GM12874 (cell line): ENCODE measurements around the gene RYK.

Source experiments
- CTCF ChIP-seq: IDR thresholded peaks from 2 replicates; pipeline ENCODE4 v1.5.1; 2011; ENCODE audit warnings: low read depth, mild to moderate bottlenecking, control low read depth, low read length, moderate library complexity; ENCODE audit not compliant: insufficient read depth

The RYK gene

DNA sequence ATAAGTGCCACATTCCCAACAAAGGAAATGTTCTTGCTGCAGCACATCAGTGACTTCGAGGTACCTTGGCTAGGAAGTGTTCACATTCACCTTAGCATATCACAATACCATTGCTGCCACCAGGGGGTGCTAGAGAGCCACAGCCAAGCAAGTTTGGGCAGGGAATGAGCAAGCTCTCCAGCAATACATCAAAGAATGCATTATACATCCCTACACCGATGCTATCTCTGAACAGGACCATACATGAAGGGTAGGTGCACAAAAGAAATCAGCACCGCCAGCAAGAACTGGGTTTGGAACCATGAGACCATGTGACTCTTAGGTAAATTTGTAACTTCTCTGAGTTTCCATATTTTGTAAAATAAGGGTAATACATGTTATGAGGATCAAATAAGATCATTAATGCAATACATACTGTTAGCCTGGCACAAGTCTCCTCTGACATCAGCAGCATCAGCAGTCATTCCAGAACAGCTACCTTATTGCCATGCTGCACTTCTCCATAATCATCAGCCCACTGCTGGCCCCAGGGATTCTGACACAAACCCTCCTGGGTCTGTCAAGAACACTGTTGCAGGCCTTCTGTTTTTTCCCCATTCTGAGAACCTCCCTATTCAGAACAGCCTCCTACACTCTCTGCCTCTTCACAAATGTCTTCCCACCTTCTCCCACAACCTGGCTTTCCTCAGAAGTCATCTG lies 37.5 kb downstream of the RYK start:
- peak; percentile 93 for TF ChIP-seq CTCF

- TF ChIP-seq CTCF = peak; percentile 56
These were observed 38.9 kb downstream of the RYK start for GRCh38 chr3:134211797-134212196.

DNA sequence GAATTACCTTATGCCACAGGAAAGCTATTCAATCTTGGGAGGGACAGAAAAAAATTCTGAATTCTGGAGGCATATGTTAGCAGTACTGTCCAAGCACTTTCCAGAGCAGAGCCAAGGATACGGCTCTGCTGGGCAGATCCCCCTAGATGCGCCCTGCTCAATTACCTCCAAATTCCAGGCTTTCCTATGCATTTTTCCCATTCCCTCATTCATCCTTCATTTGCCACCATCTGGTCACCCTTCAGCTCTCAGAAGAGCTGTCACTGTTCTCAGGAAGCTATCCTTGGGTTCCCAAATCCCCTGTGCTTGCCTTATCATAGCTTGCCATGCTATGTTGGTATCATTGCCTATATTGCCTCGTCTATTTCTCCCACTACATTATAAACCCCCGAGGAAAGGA lies 45.2 kb downstream of the RYK start:
- TF ChIP-seq CTCF = no peak

- TF ChIP-seq CTCF = no peak
These were observed 49.2 kb downstream of the RYK start for GRCh38 chr3:134201201-134202130.

DNA sequence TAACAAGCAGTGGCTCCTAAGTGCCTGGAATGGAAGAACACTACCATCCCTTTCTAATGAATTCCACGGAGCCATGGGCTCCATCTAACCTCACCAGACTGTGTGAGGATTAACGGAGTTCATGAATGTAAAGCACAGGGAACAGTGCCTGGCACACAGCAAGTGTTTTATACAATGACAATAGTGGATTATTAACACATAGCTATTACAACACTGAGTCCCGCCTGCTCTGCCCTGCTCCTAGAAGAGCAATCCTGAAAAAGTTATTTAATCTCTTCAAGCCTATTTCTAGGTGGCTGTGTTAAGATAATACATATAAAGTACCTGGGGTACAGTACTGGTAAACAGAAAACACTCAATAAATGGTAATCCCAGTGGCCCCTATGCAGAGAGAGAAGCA lies 51.4 kb downstream of the RYK start:
- TF ChIP-seq CTCF = no peak

GRCh38 chr3:134198414-134198813 lies 52.2 kb downstream of the RYK start:
- TF ChIP-seq CTCF = no peak

DNA sequence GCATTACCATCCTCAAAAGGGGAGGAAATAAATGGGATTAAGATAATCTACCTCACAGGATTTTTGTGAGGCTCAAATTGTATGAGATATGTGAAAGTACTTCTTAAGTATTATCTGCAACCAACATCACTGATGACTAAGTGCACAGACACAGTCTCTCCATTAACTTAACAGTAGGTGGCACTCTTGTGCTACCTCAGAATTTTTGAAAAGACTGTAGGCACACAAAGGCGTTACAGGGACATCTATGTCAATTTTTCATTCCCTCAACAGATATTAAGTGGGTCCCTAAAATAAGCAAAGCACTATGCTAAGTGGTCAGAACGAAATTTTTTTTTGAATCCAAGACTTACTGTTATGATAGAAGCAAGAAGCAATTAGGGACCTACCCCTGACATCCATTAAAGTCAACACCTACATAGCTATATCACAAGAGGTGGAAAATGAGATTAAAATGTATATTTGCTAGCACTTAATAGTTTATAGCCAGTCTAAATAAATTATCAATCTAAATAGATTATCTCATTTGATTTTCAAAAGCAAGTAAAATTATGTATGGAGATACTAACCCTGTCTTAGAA lies 52.9 kb downstream of the RYK start:
- peak; percentile 56; the same call in 1 of the 2 replicates for TF ChIP-seq CTCF
